ENCODE data around the gene CDH23.

DNA sequence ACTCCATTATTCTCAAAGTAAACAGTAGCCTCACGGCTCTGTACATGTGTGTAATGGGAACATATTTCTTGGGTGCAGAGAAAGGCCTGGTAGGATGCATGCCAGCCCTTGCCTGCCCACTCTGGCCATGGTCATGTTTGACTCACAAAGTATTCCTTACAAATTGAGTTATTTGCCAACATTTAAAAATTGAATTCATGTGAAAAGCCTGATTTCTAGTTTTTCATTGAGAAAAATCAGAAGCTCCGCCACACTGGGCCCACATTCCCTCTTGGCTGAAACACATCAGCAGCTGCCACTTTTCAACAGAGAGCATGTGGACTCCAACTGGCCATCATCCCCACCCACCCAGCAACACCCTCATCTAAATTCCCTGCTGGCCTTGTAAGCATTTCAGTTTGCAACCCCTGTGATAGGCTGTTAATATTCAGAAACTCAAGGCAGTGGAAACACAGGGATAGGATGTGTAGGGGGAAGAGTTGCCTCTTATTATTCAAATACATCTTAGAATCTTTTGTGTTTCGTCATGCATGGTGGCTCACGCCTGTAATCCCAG is 40.9 kb downstream of the CDH23 start:
- TF ChIP-seq, protein P1, sequence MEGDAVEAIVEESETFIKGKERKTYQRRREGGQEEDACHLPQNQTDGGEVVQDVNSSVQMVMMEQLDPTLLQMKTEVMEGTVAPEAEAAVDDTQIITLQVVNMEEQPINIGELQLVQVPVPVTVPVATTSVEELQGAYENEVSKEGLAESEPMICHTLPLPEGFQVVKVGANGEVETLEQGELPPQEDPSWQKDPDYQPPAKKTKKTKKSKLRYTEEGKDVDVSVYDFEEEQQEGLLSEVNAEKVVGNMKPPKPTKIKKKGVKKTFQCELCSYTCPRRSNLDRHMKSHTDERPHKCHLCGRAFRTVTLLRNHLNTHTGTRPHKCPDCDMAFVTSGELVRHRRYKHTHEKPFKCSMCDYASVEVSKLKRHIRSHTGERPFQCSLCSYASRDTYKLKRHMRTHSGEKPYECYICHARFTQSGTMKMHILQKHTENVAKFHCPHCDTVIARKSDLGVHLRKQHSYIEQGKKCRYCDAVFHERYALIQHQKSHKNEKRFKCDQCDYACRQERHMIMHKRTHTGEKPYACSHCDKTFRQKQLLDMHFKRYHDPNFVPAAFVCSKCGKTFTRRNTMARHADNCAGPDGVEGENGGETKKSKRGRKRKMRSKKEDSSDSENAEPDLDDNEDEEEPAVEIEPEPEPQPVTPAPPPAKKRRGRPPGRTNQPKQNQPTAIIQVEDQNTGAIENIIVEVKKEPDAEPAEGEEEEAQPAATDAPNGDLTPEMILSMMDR (IDR thresholded peaks at IDR 0.05; ENCODE audit: poor library complexity) = no peak
- TF ChIP-seq EZH2phosphoT487 (IDR thresholded peaks at IDR 0.05; ENCODE audit: low read depth, severe bottlenecking, unreplicated experiment) = no peak
- TF ChIP-seq EZH2 (IDR thresholded peaks at IDR 0.05; ENCODE audit: borderline replicate concordance) = no peak
